ENCODE data around the gene TXNRD3.

DNA sequence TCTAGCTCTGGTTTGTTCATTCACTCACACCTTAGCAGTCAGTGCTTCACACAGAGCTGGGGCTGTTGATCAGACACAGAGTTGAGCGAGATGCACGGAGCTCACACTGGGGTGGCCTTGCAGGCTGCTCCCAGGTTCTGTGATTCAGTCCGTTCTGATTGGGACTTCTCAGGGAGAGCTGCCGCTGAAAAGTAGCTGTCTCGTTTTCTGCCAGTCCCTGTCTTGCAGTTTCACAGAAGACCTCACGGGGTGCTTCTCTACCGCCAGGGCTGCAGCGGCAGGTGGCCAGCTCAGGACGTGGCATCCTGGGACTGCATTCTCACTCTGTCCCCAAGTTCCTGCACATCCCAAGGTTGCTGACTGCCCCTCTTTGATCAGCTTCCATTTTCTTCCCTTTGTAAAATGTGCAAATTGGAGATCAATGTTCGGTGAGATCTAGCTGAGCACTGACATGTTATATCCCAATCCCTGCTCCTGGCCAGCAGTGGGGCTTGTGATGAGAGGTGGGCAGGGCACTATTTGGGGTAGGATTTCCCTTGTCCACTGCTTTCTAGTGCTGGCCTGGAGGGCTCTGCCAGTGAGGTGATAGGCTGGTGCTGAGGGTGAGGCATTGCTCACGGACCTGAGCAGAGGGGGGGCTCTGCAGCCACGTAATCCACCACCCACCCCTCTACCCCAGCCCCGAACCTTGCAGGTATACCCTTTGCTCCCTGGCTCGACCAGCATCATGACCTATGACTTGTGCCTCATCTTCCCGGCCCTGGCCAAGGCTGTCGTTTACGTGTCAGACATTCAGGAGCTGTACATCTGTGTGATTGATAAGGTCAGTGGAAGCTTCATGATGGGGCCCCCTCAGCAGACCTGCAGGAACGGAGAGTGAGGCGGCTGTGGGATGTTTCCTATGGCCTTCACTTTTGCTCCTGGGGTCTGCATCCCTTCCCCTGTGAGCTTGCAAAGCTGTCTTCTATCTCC is 5.3 kb upstream of the TXNRD3 start:
- TF ChIP-seq, protein P1, sequence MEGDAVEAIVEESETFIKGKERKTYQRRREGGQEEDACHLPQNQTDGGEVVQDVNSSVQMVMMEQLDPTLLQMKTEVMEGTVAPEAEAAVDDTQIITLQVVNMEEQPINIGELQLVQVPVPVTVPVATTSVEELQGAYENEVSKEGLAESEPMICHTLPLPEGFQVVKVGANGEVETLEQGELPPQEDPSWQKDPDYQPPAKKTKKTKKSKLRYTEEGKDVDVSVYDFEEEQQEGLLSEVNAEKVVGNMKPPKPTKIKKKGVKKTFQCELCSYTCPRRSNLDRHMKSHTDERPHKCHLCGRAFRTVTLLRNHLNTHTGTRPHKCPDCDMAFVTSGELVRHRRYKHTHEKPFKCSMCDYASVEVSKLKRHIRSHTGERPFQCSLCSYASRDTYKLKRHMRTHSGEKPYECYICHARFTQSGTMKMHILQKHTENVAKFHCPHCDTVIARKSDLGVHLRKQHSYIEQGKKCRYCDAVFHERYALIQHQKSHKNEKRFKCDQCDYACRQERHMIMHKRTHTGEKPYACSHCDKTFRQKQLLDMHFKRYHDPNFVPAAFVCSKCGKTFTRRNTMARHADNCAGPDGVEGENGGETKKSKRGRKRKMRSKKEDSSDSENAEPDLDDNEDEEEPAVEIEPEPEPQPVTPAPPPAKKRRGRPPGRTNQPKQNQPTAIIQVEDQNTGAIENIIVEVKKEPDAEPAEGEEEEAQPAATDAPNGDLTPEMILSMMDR (conservative IDR thresholded peaks at IDR 0.05) = no peak; the same call in 1 of the 2 replicates
- TF ChIP-seq EZH2 (IDR thresholded peaks at IDR 0.05; ENCODE audit: low read depth) = no peak

Measured in PC-9 (cell line).